B cell (primary cell): Measurements from ENCODE around the gene SPHK1.

ENCODE experiments used
- CTCF ChIP-seq: fragments of 200-600 bp; IDR thresholded peaks from one replicate; pipeline ENCODE4 v1.8.0; 2022; ENCODE audit warnings: antibody characterized with exemption, mild to moderate bottlenecking
- EZH2 ChIP-seq: IDR thresholded peaks from 2 replicates; pipeline ENCODE4 v1.6.1; 2012; ENCODE audit warnings: borderline replicate concordance, low read depth, mild to moderate bottlenecking, moderate library complexity, low read length; ENCODE audit not compliant: insufficient read depth, poor library complexity, severe bottlenecking

- no peak for TF ChIP-seq CTCF
- no peak for TF ChIP-seq EZH2
These were observed 14.2 kb downstream of the SPHK1 start for GRCh38 chr17:76398523-76399174.
